K562 (cell line): ENCODE measurements around the gene MARCHF9. TPM values are rescaled to one million over a fixed set of nuclear protein-coding genes. Genes with fewer than 3 reads are reported as not detected.

Experiments used
- CBFA2T3 ChIP-seq: fragments of 450-650 bp; IDR thresholded peaks from 2 replicates; pipeline ENCODE4 v1.6.1; 2017
- CXXC5 ChIP-seq: fragments of 250-450 bp; sonication (Bioruptor Pico); IDR thresholded peaks from 2 replicates; pipeline ENCODE4 v1.8.0; 2022; ENCODE audit warnings: inconsistent platforms, mild to moderate bottlenecking, moderate library complexity
- EGR1 ChIP-seq: fragments of 450-650 bp; conservative IDR thresholded peaks from 2 replicates; pipeline ENCODE4 v1.6.1; 2017; ENCODE audit warnings: mild to moderate bottlenecking
- ELK1 ChIP-seq: sonication (generic); formaldehyde crosslinking; IDR thresholded peaks from 2 replicates; pipeline ENCODE4 v1.8.1; 2022; ENCODE audit warnings: missing genetic modification reagents
- FOXP4 ChIP-seq: sonication (generic); formaldehyde crosslinking; IDR thresholded peaks from 2 replicates; pipeline ENCODE4 v1.8.0; 2022; ENCODE audit warnings: mild to moderate bottlenecking, missing genetic modification reagents, borderline replicate concordance
- HMG20A ChIP-seq: fragments of 450-650 bp; formaldehyde crosslinking; conservative IDR thresholded peaks from 2 replicates; pipeline ENCODE4 v1.4.0; 2020; ENCODE audit warnings: mild to moderate bottlenecking, mixed read lengths
- IRF2 ChIP-seq: sonication (generic); formaldehyde crosslinking; IDR thresholded peaks from 2 replicates; pipeline ENCODE4 v1.8.1; 2022; ENCODE audit warnings: mild to moderate bottlenecking, missing genetic modification reagents
- MCM7 ChIP-seq, 2 experiments: fragments of 450-650 bp; IDR thresholded peaks; 2 replicates each; pipeline ENCODE4 v1.6.1; 2016 to 2018
- SAP30 ChIP-seq: fragments of 200-600 bp; sonication (generic); IDR thresholded peaks from 2 replicates; pipeline ENCODE4 v1.6.1; 2012; ENCODE audit warnings: borderline replicate concordance, low read depth, mild to moderate bottlenecking, moderate library complexity, low read length, control low read depth, inconsistent platforms; ENCODE audit not compliant: insufficient read depth, poor library complexity, severe bottlenecking
- SRSF9 ChIP-seq: fragments of 200-400 bp; formaldehyde crosslinking; IDR thresholded peaks from 2 replicates; pipeline ENCODE4 v1.6.1; 2017; ENCODE audit warnings: low read depth, low read length, borderline replicate concordance
- ZBED1 ChIP-seq: IDR thresholded peaks from 2 replicates; pipeline ENCODE4 v1.6.1; 2014
- ZFX ChIP-seq: sonication (generic); formaldehyde crosslinking; IDR thresholded peaks from 2 replicates; pipeline ENCODE4 v1.8.0; 2022; ENCODE audit warnings: mild to moderate bottlenecking, missing genetic modification reagents, moderate library complexity
- ZKSCAN1 ChIP-seq: fragments of 150-350 bp; IDR thresholded peaks from 2 replicates; pipeline ENCODE4 v1.6.1; 2016; ENCODE audit warnings: low read depth, low read length
- ZNF398 ChIP-seq: fragments of 250-450 bp; sonication (Bioruptor Pico); IDR thresholded peaks from 2 replicates; pipeline ENCODE4 v1.8.0; 2021; ENCODE audit warnings: moderate library complexity, mild to moderate bottlenecking, inconsistent platforms
- polyA plus RNA-seq, 8 experiments: library from polyadenylated mRNA; depleted of rRNA in 4 of 8; stranded (reverse) in 5 of 8; unstranded in 3 of 8; fragments of >200 nt; fragmentation: Nextera tagmentation in 2 of 8; fragmentation: Illumina TruSeq in 1 of 8; extraction: Ambion mirVana in 2 of 8; extraction: Trizol in 1 of 8; gene quantifications; 2 replicates each; pipeline versions ENCODE4 v1.2.1 to v1.2.3, GENCODE V29; 2011 to 2014; ENCODE audit warnings: inconsistent platforms in 1 of 8, missing spikeins in 1 of 8
- total RNA-seq, 7 experiments: library from RNA; depleted of rRNA in 6 of 7; stranded (reverse); fragments of >200 nt in 6 of 7; fragmentation: Illumina TruSeq in 2 of 7; extraction: Trizol in 2 of 7; gene quantifications; 2 replicates each; pipeline versions ENCODE4 v1.2.1 to v1.2.3, GENCODE V29; 2011 to 2021; ENCODE audit warnings: low replicate concordance in 1 of 7
- TF ChIP-seq, protein P1 (sequence below): fragments of 450-650 bp; formaldehyde crosslinking; IDR thresholded peaks from 2 replicates; pipeline ENCODE4 v1.4.0; 2020; ENCODE audit warnings: mild to moderate bottlenecking, mixed read lengths
- TF ChIP-seq, protein P2 (sequence below): sonication (generic); formaldehyde crosslinking; IDR thresholded peaks from 2 replicates; pipeline ENCODE4 v1.8.1; 2023; ENCODE audit warnings: mild to moderate bottlenecking, missing genetic modification reagents
- TF ChIP-seq, protein P3 (sequence below): sonication (generic); formaldehyde crosslinking; IDR thresholded peaks from 2 replicates; pipeline ENCODE4 v1.9.0; 2022; ENCODE audit warnings: mild to moderate bottlenecking, missing genetic modification reagents

The MARCHF9 gene
- total and polyA plus RNA-seq, 9 of the 15 experiments (the other 6 are each of a cell fraction or from before 2014, with no cell fraction given), result 0.80 to 12.4 (median 6.2) TPM

- TF ChIP-seq FOXP4 (no peak), ZNF398 (CRISPR knock-in tag) (no peak), ZFX (CRISPR knock-in tag) (no peak), EGR1 (no peak), CXXC5 (no peak), MCM7 (IDR thresholded peaks at IDR 0.05) (no peak), IRF2 (no peak), ZKSCAN1 (no peak), ELK1 (CRISPR knock-in tag) (no peak), CBFA2T3 (0 out of 2 replicates have a peak, but pooled peaks have one; percentile 8), SAP30 (no peak), ZBED1 (0 out of 2 replicates have a peak, but pooled peaks have one; percentile 46), SRSF9 (no peak), HMG20A (CRISPR knock-in tag) (no peak)
- TF ChIP-seq, protein P1, sequence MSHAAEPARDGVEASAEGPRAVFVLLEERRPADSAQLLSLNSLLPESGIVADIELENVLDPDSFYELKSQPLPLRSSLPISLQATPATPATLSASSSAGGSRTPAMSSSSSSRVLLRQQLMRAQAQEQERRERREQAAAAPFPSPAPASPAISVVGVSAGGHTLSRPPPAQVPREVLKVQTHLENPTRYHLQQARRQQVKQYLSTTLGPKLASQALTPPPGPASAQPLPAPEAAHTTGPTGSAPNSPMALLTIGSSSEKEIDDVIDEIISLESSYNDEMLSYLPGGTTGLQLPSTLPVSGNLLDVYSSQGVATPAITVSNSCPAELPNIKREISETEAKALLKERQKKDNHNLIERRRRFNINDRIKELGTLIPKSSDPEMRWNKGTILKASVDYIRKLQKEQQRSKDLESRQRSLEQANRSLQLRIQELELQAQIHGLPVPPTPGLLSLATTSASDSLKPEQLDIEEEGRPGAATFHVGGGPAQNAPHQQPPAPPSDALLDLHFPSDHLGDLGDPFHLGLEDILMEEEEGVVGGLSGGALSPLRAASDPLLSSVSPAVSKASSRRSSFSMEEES (CRISPR knock-in tag), result no peak
- TF ChIP-seq, protein P2, sequence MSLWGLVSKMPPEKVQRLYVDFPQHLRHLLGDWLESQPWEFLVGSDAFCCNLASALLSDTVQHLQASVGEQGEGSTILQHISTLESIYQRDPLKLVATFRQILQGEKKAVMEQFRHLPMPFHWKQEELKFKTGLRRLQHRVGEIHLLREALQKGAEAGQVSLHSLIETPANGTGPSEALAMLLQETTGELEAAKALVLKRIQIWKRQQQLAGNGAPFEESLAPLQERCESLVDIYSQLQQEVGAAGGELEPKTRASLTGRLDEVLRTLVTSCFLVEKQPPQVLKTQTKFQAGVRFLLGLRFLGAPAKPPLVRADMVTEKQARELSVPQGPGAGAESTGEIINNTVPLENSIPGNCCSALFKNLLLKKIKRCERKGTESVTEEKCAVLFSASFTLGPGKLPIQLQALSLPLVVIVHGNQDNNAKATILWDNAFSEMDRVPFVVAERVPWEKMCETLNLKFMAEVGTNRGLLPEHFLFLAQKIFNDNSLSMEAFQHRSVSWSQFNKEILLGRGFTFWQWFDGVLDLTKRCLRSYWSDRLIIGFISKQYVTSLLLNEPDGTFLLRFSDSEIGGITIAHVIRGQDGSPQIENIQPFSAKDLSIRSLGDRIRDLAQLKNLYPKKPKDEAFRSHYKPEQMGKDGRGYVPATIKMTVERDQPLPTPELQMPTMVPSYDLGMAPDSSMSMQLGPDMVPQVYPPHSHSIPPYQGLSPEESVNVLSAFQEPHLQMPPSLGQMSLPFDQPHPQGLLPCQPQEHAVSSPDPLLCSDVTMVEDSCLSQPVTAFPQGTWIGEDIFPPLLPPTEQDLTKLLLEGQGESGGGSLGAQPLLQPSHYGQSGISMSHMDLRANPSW (CRISPR knock-in tag), result no peak
- TF ChIP-seq, protein P3, sequence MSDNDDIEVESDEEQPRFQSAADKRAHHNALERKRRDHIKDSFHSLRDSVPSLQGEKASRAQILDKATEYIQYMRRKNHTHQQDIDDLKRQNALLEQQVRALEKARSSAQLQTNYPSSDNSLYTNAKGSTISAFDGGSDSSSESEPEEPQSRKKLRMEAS (CRISPR knock-in tag), result no peak
These were observed at the start of gene MARCHF9 (continued) for GRCh38 chr12:57754411-57755193.
